H9 (cell line): Measurements from ENCODE around the gene FOXN4. TPM values are rescaled to one million over a fixed set of nuclear protein-coding genes. Genes with fewer than 3 reads are reported as not detected.

Experiments
- DNase-seq: peaks from one replicate; pipeline ENCODE4 v3.0.0-alpha.2; 2017
- H2AFZ ChIP-seq: one replicate; pipeline ENCODE4 v1.6.1; 2013; ENCODE audit warnings: mild to moderate bottlenecking, low read length, control low read depth, moderate library complexity
- H2AK5ac ChIP-seq: 2 replicates; pipeline ENCODE4 v1.6.1; 2013; ENCODE audit warnings: low read length, control low read depth, mixed read lengths; ENCODE audit not compliant: insufficient read length
- H2BK120ac ChIP-seq: one replicate; pipeline ENCODE4 v1.6.1; 2013; ENCODE audit warnings: low read depth, mild to moderate bottlenecking, low read length, control low read depth, inconsistent platforms; ENCODE audit not compliant: poor library complexity, severe bottlenecking
- H2BK12ac ChIP-seq: 2 replicates; pipeline ENCODE4 v1.6.1; 2013; ENCODE audit warnings: low read length, control low read depth, mixed read lengths, low read depth; ENCODE audit not compliant: insufficient read length
- H2BK15ac ChIP-seq: 2 replicates; pipeline ENCODE4 v1.6.1; 2013; ENCODE audit warnings: low read depth, low read length, control low read depth
- H2BK20ac ChIP-seq: one replicate; pipeline ENCODE4 v1.6.1; 2013; ENCODE audit warnings: low read depth, mild to moderate bottlenecking, low read length, control low read depth, inconsistent platforms; ENCODE audit not compliant: poor library complexity, severe bottlenecking
- H2BK5ac ChIP-seq: 2 replicates; pipeline ENCODE4 v1.6.1; 2013; ENCODE audit warnings: low read length, control low read depth, mixed read lengths; ENCODE audit not compliant: insufficient read length
- H3K14ac ChIP-seq: 2 replicates; pipeline ENCODE4 v1.6.1; 2013; ENCODE audit warnings: low read length, control low read depth; ENCODE audit not compliant: insufficient read depth
- H3K18ac ChIP-seq: 2 replicates; pipeline ENCODE4 v1.6.1; 2013; ENCODE audit warnings: low read depth, mild to moderate bottlenecking, mixed read lengths, low read length, control low read depth; ENCODE audit not compliant: insufficient read length
- H3K23ac ChIP-seq: 2 replicates; pipeline ENCODE4 v1.6.1; 2013; ENCODE audit warnings: low read length, control low read depth, mixed read lengths, low read depth; ENCODE audit not compliant: insufficient read length
- H3K23me2 ChIP-seq: 2 replicates; pipeline ENCODE4 v1.6.1; 2013; ENCODE audit warnings: low read depth, mild to moderate bottlenecking, mixed read lengths, low read length, control low read depth; ENCODE audit not compliant: insufficient read length, poor library complexity, severe bottlenecking
- H3K27ac ChIP-seq: 2 replicates; pipeline ENCODE4 v1.5.1; 2013; ENCODE audit warnings: low read length, control low read depth, mixed read lengths, low read depth; ENCODE audit not compliant: insufficient read length
- H3K27me3 ChIP-seq: 2 replicates; pipeline ENCODE4 v1.6.1; 2013; ENCODE audit warnings: low read length, control low read depth, inconsistent platforms; ENCODE audit not compliant: insufficient read depth
- H3K4ac ChIP-seq: 2 replicates; pipeline ENCODE4 v1.6.1; 2013; ENCODE audit warnings: low read depth, mild to moderate bottlenecking, control low read depth, inconsistent platforms, low read length, moderate library complexity
- H3K4me1 ChIP-seq: 2 replicates; pipeline ENCODE4 v1.6.1; 2013; ENCODE audit warnings: low read length, control low read depth, inconsistent platforms; ENCODE audit not compliant: insufficient read depth
- H3K4me2 ChIP-seq: 2 replicates; pipeline ENCODE4 v1.6.1; 2013; ENCODE audit warnings: low read length, control low read depth, mixed read lengths; ENCODE audit not compliant: insufficient read length, insufficient read depth
- H3K56ac ChIP-seq: 2 replicates; pipeline ENCODE4 v1.6.1; 2013; ENCODE audit warnings: low read depth, mild to moderate bottlenecking, mixed read lengths, low read length, control low read depth; ENCODE audit not compliant: insufficient read length
- H3K79me1 ChIP-seq: 2 replicates; pipeline ENCODE4 v1.6.1; 2013; ENCODE audit warnings: low read depth, mild to moderate bottlenecking, moderate library complexity, low read length, control low read depth, inconsistent platforms; ENCODE audit not compliant: insufficient read depth, poor library complexity, severe bottlenecking
- H3K79me2 ChIP-seq: 2 replicates; pipeline ENCODE4 v1.6.1; 2013; ENCODE audit warnings: low read length, control low read depth, inconsistent platforms; ENCODE audit not compliant: insufficient read depth
- H3K9ac ChIP-seq: 2 replicates; pipeline ENCODE4 v1.6.1; 2013; ENCODE audit warnings: low read length, control low read depth, mixed read lengths; ENCODE audit not compliant: insufficient read length; ENCODE audit errors: extremely low read depth
- H3K9me3 ChIP-seq: one replicate; pipeline ENCODE4 v1.6.1; 2013; ENCODE audit warnings: low read depth, low read length, inconsistent platforms; ENCODE audit not compliant: control insufficient read depth
- H3T11ph ChIP-seq: one replicate; pipeline ENCODE4 v1.6.1; 2013; ENCODE audit warnings: mild to moderate bottlenecking, low read length, control low read depth, inconsistent platforms
- H4K20me1 ChIP-seq: one replicate; pipeline ENCODE4 v1.6.1; 2013; ENCODE audit not compliant: control insufficient read depth, insufficient read length, insufficient read depth
- H4K5ac ChIP-seq: 2 replicates; pipeline ENCODE4 v1.6.1; 2013; ENCODE audit warnings: low read depth, mild to moderate bottlenecking, mixed read lengths, low read length, control low read depth; ENCODE audit not compliant: insufficient read length
- H4K8ac ChIP-seq: replicated peaks from 2 replicates; pipeline ENCODE4 v1.6.1; 2013; ENCODE audit warnings: low read length, control low read depth, mixed read lengths, low read depth; ENCODE audit not compliant: insufficient read length
- H4K91ac ChIP-seq: 2 replicates; pipeline ENCODE4 v1.6.1; 2013; ENCODE audit warnings: low read depth, mild to moderate bottlenecking, moderate library complexity, mixed read lengths, low read length, control low read depth; ENCODE audit not compliant: insufficient read length
- H3K27ac Mint-ChIP-seq, 3 experiments: 2 replicates in 2 of 3; 3 replicates in 1 of 3; pipeline ENCODE4 v1.8.0; 2020 to 2021; ENCODE audit warnings: mixed read lengths in 3 of 3, mild to moderate bottlenecking in 1 of 3, moderate library complexity in 1 of 3
- H3K27me3 Mint-ChIP-seq: 2 replicates; pipeline ENCODE4 v1.8.0; 2021; ENCODE audit warnings: low read depth, mild to moderate bottlenecking, moderate library complexity, mixed read lengths
- H3K36me3 Mint-ChIP-seq, 3 experiments: 2 replicates in 2 of 3; 3 replicates in 1 of 3; pipeline ENCODE4 v1.8.0; 2020 to 2021; ENCODE audit warnings: low read depth in 3 of 3, mixed read lengths in 3 of 3; ENCODE audit not compliant: insufficient read depth in 1 of 3
- H3K4me1 Mint-ChIP-seq, 2 experiments: 2 replicates each; pipeline ENCODE4 v1.8.0; 2020; ENCODE audit warnings: mixed read lengths in 2 of 2
- H3K4me3 Mint-ChIP-seq, 2 experiments: 2 replicates in 1 of 2; 3 replicates in 1 of 2; pipeline ENCODE4 v1.8.0; 2020 to 2021; ENCODE audit warnings: mild to moderate bottlenecking in 2 of 2, mixed read lengths in 2 of 2, moderate library complexity in 1 of 2
- H3K9me3 Mint-ChIP-seq, 2 experiments: 2 replicates in 1 of 2; 3 replicates in 1 of 2; pipeline ENCODE4 v1.8.0; 2020; ENCODE audit warnings: mild to moderate bottlenecking in 2 of 2, mixed read lengths in 2 of 2, moderate library complexity in 1 of 2
- CTCF ChIP-seq: fragments of 200-600 bp; sonication (generic); conservative IDR thresholded peaks from 3 replicates; pipeline ENCODE4 v1.8.0; 2021; ENCODE audit warnings: antibody characterized with exemption, mild to moderate bottlenecking
- WGBS: extraction: QIAGEN DNeasy Blood & Tissue Kit; methylation state at CpG from one replicate; pipeline ENCODE4 v1.1.7; 2013; ENCODE audit warnings: missing lambda C conversion rate, low lambda C conversion rate, mixed read lengths; ENCODE audit not compliant: insufficient read length; ENCODE audit errors: extremely low coverage; 5-methylcytosine and 5-hydroxymethylcytosine counted together
- total RNA-seq: library from RNA; stranded (reverse); gene quantifications from 2 replicates; pipeline ENCODE4 v1.2.1, GENCODE V29; 2021

Gene FOXN4
- total RNA-seq, 1 experiment from 2014 or later, result 0.39 TPM

GRCh38 chr12:109287181-109287580 lies 21.9 kb downstream of the FOXN4 start:
- H3K9me3 ChIP-seq, result no peaks in the 10 kb centered on the region
- peaks cover 4% of the 10 kb centered on the region; the same call in 1 of the 2 replicates for H3K4me1 ChIP-seq
- H3T11ph ChIP-seq, result no peak overlapping the region

More at GRCh38 chr12:109287181-109287580, 21.9 kb downstream of the FOXN4 start:
- WGBS, result no CpG with 5 or more reads among the region's 7 CpGs
- Histone ChIP-seq H3K9ac (no peak overlapping the region), H2BK5ac (no peak overlapping the region), H2BK120ac (no peak overlapping the region), H3K4ac (no peak overlapping the region), H3K27me3 (no peaks in the 10 kb centered on the region), H2AFZ (no peak overlapping the region), H4K20me1 (no peaks in the 10 kb centered on the region), H2AK5ac (no peak overlapping the region), H2BK12ac (no peak overlapping the region), H4K5ac (no peak overlapping the region), H3K18ac (no peak overlapping the region), H3K27ac (no peak overlapping the region), H4K8ac (no peak overlapping the region), H2BK15ac (no peak overlapping the region), H3K56ac (no peak overlapping the region), H3K79me1 (no peaks in the 10 kb centered on the region), H3K79me2 (no peaks in the 10 kb centered on the region), H3K23me2 (no peaks in the 10 kb centered on the region), H3K14ac (no peak overlapping the region), H2BK20ac (no peak overlapping the region), H4K91ac (no peak overlapping the region), H3K4me2 (no peak overlapping the region), H3K23ac (no peak overlapping the region)
- Mint-ChIP-seq H3K4me1 (peaks cover 8 to 18% of the 10 kb centered on the region in 2 experiments), H3K27me3 (no peaks in the 10 kb centered on the region; the same call in none of the 2 replicates), H3K4me3 (no peak overlapping the region), H3K36me3 (no peaks in the 10 kb centered on the region), H3K9me3 (no peaks in the 10 kb centered on the region), H3K27ac (no peak overlapping the region)
- TF ChIP-seq CTCF, result no peak
- no peak for DNase-seq
